Cardiac fibroblast (primary cell): ENCODE data around the gene OR6T1.

Experiments used
- DNase-seq, 2 donors: peaks; one replicate each; pipeline versions ENCODE4 v3.0.0 to v3.0.0-alpha.2; 2010; ENCODE audit warnings: low read depth in 2 of 2
- H3K4me3 ChIP-seq, 2 donors: replicated peaks in 1 of 2; 1 replicate in 1 of 2; 2 replicates in 1 of 2; pipeline ENCODE4 v1.5.1; 2011; ENCODE audit warnings: low read depth in 2 of 2, low read length in 2 of 2, mild to moderate bottlenecking in 2 of 2, moderate library complexity in 1 of 2
- CTCF ChIP-seq: IDR thresholded peaks from one replicate; pipeline ENCODE4 v1.5.1; 2011; ENCODE audit warnings: low read depth, mild to moderate bottlenecking, low read length, inconsistent platforms

OR6T1 gene

GRCh38 chr11:123943738-123944137 is at the start of gene OR6T1:
TSS of gene OR6T1 (minus strand) at chr11:123943838. CDS start at chr11:123943838, 0 bp downstream.
- no peak for DNase-seq
- no peak within 1 kb of the TSS for H3K4me3 ChIP-seq
- no peak for TF ChIP-seq CTCF

- no peak for DNase-seq
- no peak overlapping the region for H3K4me3 ChIP-seq
- no peak for TF ChIP-seq CTCF
These were observed 35.7 kb upstream of the OR6T1 start for GRCh38 chr11:123979311-123979710.

- no peak for TF ChIP-seq CTCF
- peak in 1 of 2 donors; percentile 10 for DNase-seq
- H3K4me3 ChIP-seq = no peak within 1 kb of the TSS
These were observed 34.2 kb upstream of the OR6T1 start, which contains the start of gene OR10S1 for GRCh38 chr11:123977731-123978347. TSS of gene OR10S1 (minus strand) at chr11:123977781. CDS start at chr11:123977664, 117 bp downstream.

- TF ChIP-seq CTCF = no peak
- DNase-seq = no peak
- H3K4me3 ChIP-seq = no peak overlapping the region
These were observed 33.3 kb upstream of the OR6T1 start for GRCh38 chr11:123976770-123977560.

GRCh38 chr11:123973816-123974215 is 30.2 kb upstream of the OR6T1 start:
- DNase-seq = peak; percentile 80 to 95
- H3K4me3 ChIP-seq = no peak overlapping the region
- TF ChIP-seq CTCF = no peak

GRCh38 chr11:123956752-123957151 is 13.1 kb upstream of the OR6T1 start:
- no peak overlapping the region for H3K4me3 ChIP-seq
- DNase-seq = no peak
- TF ChIP-seq CTCF = no peak
